CD14-positive monocyte (primary cell): ENCODE results near the gene KDM2A. TPM values are rescaled to one million over a fixed set of nuclear protein-coding genes. Genes with fewer than 3 reads are reported as not detected.

Experiments
- DNase-seq, 3 donors: peaks; one replicate each; pipeline ENCODE4 v3.0.0-alpha.2; 2011 to 2022
- H2AFZ ChIP-seq: 2 replicates; pipeline ENCODE4 v1.6.0; 2012; ENCODE audit warnings: mild to moderate bottlenecking, low read depth, low read length, inconsistent platforms; ENCODE audit not compliant: insufficient read depth, poor library complexity, severe bottlenecking
- H3K27ac ChIP-seq, 2 donors: 1 replicate in 1 of 2; 2 replicates in 1 of 2; pipeline ENCODE4 v1.5.1; 2012 to 2013; ENCODE audit warnings: low read length in 2 of 2, control low read depth in 1 of 2, inconsistent platforms in 1 of 2, low read depth in 1 of 2, mild to moderate bottlenecking in 1 of 2
- H3K27me3 ChIP-seq, 2 donors: one replicate each; pipeline versions ENCODE4 v1.6.0 to v1.6.1; 2011 to 2013; ENCODE audit warnings: low read length in 2 of 2; ENCODE audit not compliant: control insufficient read depth in 2 of 2, insufficient read depth in 2 of 2
- H3K36me3 ChIP-seq, 2 donors: replicated peaks in 1 of 2; 1 replicate in 1 of 2; 2 replicates in 1 of 2; pipeline versions ENCODE4 v1.5.1 to v1.6.1; 2012 to 2013; ENCODE audit warnings: low read length in 2 of 2, control low read depth in 1 of 2, inconsistent platforms in 1 of 2, mild to moderate bottlenecking in 1 of 2; ENCODE audit not compliant: insufficient read depth in 2 of 2, control insufficient read depth in 1 of 2
- H3K4me1 ChIP-seq, 2 donors: 1 replicate in 1 of 2; 2 replicates in 1 of 2; pipeline versions ENCODE4 v1.5.1 to v1.6.1; 2012 to 2013; ENCODE audit warnings: low read length in 2 of 2, control low read depth in 1 of 2, inconsistent platforms in 1 of 2, mild to moderate bottlenecking in 1 of 2, moderate library complexity in 1 of 2; ENCODE audit not compliant: insufficient read depth in 2 of 2, control insufficient read depth in 1 of 2
- H3K4me2 ChIP-seq: replicated peaks from 2 replicates; pipeline ENCODE3; 2012; ENCODE audit warnings: low read length, moderate library complexity, mild to moderate bottlenecking; ENCODE audit not compliant: poor library complexity, severe bottlenecking; ENCODE audit errors: extremely low read depth
- H3K4me3 ChIP-seq, 3 experiments: fragments of 200-600 bp in 1 of 3; sonication (generic) in 1 of 3; replicated peaks in 1 of 3; 1 replicate in 2 of 3; 2 replicates in 1 of 3; pipeline ENCODE4 v1.5.1; 2011 to 2013; ENCODE audit warnings: low read length in 3 of 3, mild to moderate bottlenecking in 3 of 3, control low read depth in 2 of 3, low read depth in 2 of 3, inconsistent platforms in 1 of 3, moderate library complexity in 1 of 3
- H3K79me2 ChIP-seq: 2 replicates; pipeline ENCODE4 v1.6.0; 2012; ENCODE audit warnings: mild to moderate bottlenecking, control low read depth, inconsistent platforms, low read length, moderate library complexity; ENCODE audit not compliant: insufficient read depth
- H3K9ac ChIP-seq: 2 replicates; pipeline ENCODE4 v1.6.0; 2017; ENCODE audit warnings: low read length, mild to moderate bottlenecking; ENCODE audit not compliant: insufficient read depth, poor library complexity, severe bottlenecking
- H3K9me3 ChIP-seq, 2 donors: replicated peaks in 1 of 2; 1 replicate in 1 of 2; 2 replicates in 1 of 2; pipeline versions ENCODE4 v1.5.1 to v1.6.1; 2012 to 2013; ENCODE audit warnings: low read length in 2 of 2, control low read depth in 1 of 2; ENCODE audit not compliant: control insufficient read depth in 1 of 2, insufficient read depth in 1 of 2
- H4K20me1 ChIP-seq: 2 replicates; pipeline ENCODE4 v1.6.0; 2012; ENCODE audit warnings: mild to moderate bottlenecking, low read length, control low read depth, moderate library complexity; ENCODE audit not compliant: insufficient read depth
- H3K27ac Mint-ChIP-seq, 7 donors: one replicate each; pipeline ENCODE4 v1.8.0; 2020; ENCODE audit warnings: mild to moderate bottlenecking in 7 of 7, mixed read lengths in 7 of 7, moderate library complexity in 6 of 7, inconsistent platforms in 2 of 7
- H3K27me3 Mint-ChIP-seq, 3 donors: one replicate each; pipeline ENCODE4 v1.8.0; 2021 to 2022; ENCODE audit warnings: low read depth in 3 of 3, mild to moderate bottlenecking in 3 of 3, mixed read lengths in 3 of 3, moderate library complexity in 3 of 3, inconsistent platforms in 1 of 3
- H3K36me3 Mint-ChIP-seq, 2 donors: one replicate each; pipeline ENCODE4 v1.8.0; 2020; ENCODE audit warnings: mixed read lengths in 2 of 2, inconsistent platforms in 1 of 2, mild to moderate bottlenecking in 1 of 2
- H3K4me1 Mint-ChIP-seq: one replicate; pipeline ENCODE4 v1.8.0; 2020; ENCODE audit warnings: mild to moderate bottlenecking, mixed read lengths
- H3K4me3 Mint-ChIP-seq, 2 donors: one replicate each; pipeline ENCODE4 v1.8.0; 2020; ENCODE audit warnings: mild to moderate bottlenecking in 2 of 2, mixed read lengths in 2 of 2, moderate library complexity in 1 of 2
- H3K9me3 Mint-ChIP-seq, 7 donors: one replicate each; pipeline ENCODE4 v1.8.0; 2020 to 2022; ENCODE audit warnings: mixed read lengths in 7 of 7, mild to moderate bottlenecking in 6 of 7, moderate library complexity in 6 of 7, inconsistent platforms in 2 of 7
- CTCF ChIP-seq: fragments of 200-600 bp; IDR thresholded peaks from one replicate; pipeline ENCODE4 v1.8.0; 2022; ENCODE audit warnings: antibody characterized with exemption, mild to moderate bottlenecking
- WGBS: methylation state at CpG from one replicate; pipeline ENCODE4 v1.1.5; 2013; ENCODE audit warnings: missing lambda C conversion rate; ENCODE audit not compliant: insufficient coverage; 5-methylcytosine and 5-hydroxymethylcytosine counted together
- intact Hi-C, 2 donors: fragments of 100-400 bp; cut with micrococcal nuclease; formaldehyde crosslinking; loops; one replicate each; pipeline versions ENCODE4 v1.15.0 to v1.15.1; 2023
- polyA plus RNA-seq, 3 donors: library from polyadenylated mRNA; depleted of rRNA in 1 of 3; unstranded in 2 of 3; stranded (reverse) in 1 of 3; fragments of 300-500 nt in 2 of 3; fragments of >200 nt in 1 of 3; fragmentation: Illumina TruSeq in 2 of 3; gene quantifications; 1 replicate in 2 of 3; 2 replicates in 1 of 3; pipeline ENCODE4 v1.2.3, GENCODE V29; 2012 to 2021

The KDM2A gene
- polyA plus RNA-seq, 3 donors: 2.6 to 98.9 (median 3.9) TPM

- intact Hi-C loops: loop anchor here (1.0 to 5.0 kb wide), 2 partner anchors 11 to 37 kb away; partner anchors contain the start of gene GRK2 (in 1 of the 2)
- H4K20me1 ChIP-seq: peaks cover 71% of the 10 kb centered on the region
- peak overlapping the region; percentile 94 for H3K4me2 ChIP-seq
- Mint-ChIP-seq H3K36me3 (peaks cover 42 to 69% of the 10 kb centered on the region in 2 donors), H3K27me3 (no peaks in the 10 kb centered on the region), H3K4me3 (peak overlapping the region; percentile 62 to 79), H3K27ac (no peak overlapping the region), H3K9me3 (no peaks in the 10 kb centered on the region), H3K4me1 (peaks cover 49% of the 10 kb centered on the region)
- peaks cover 45% of the 10 kb centered on the region for H3K79me2 ChIP-seq
- peaks cover 57% of the 10 kb centered on the region in 2 donors for H3K36me3 ChIP-seq
- WGBS: 5% methylated on average over 31 of the region's 43 CpGs
- H2AFZ ChIP-seq: peak overlapping the region; percentile 72
- peaks cover 44 to 60% of the 10 kb centered on the region in 2 donors for H3K4me1 ChIP-seq
- H3K4me3 ChIP-seq: peak overlapping the region; percentile 40 to 86 (median 66)
- H3K9ac ChIP-seq: peak overlapping the region; percentile 73
- TF ChIP-seq CTCF: no peak
- H3K27ac ChIP-seq: peak overlapping the region in 1 of 2 donors; percentile 78
- H3K9me3 ChIP-seq: no peaks in the 10 kb centered on the region
- H3K27me3 ChIP-seq: no peaks in the 10 kb centered on the region
- DNase-seq: peak in 1 of 3 donors; percentile 24
Observed at GRCh38 chr11:67303835-67304411, 184.9 kb downstream of the KDM2A start.

- Mint-ChIP-seq H3K27ac (peak overlapping the region in 2 of 7 donors; percentile 16 to 37), H3K9me3 (no peaks in the 10 kb centered on the region), H3K4me1 (peaks cover 46% of the 10 kb centered on the region), H3K4me3 (peak overlapping the region; percentile 62 to 73), H3K27me3 (no peaks in the 10 kb centered on the region), H3K36me3 (peaks cover 41 to 69% of the 10 kb centered on the region in 2 donors)
- DNase-seq: peak in 1 of 3 donors; percentile 2
- intact Hi-C loops: loop anchor here in 1 of 2 donors (5.0 kb wide), 1 partner anchor 37 kb away; the partner anchor contains the start of gene GRK2
- no peak for TF ChIP-seq CTCF
- Histone ChIP-seq H3K4me3 (peak overlapping the region in 2 of 3 experiments; percentile 66 to 86), H3K9me3 (no peaks in the 10 kb centered on the region), H3K4me1 (peaks cover 44 to 53% of the 10 kb centered on the region in 2 donors), H3K27ac (no peak overlapping the region), H3K4me2 (peak overlapping the region; percentile 94), H3K36me3 (peaks cover 57% of the 10 kb centered on the region in 2 donors), H3K9ac (no peak overlapping the region), H2AFZ (peak overlapping the region; percentile 72), H3K79me2 (peaks cover 38% of the 10 kb centered on the region), H4K20me1 (peaks cover 71% of the 10 kb centered on the region), H3K27me3 (no peaks in the 10 kb centered on the region)
- 93% methylated on average over 14 of the region's 14 CpGs for WGBS
Observed at GRCh38 chr11:67304511-67305113, 185.5 kb downstream of the KDM2A start.
